ENCODE results near the gene PIAS3. TPM values are rescaled to one million over a fixed set of nuclear protein-coding genes. Genes with fewer than 3 reads are reported as not detected.

The PIAS3 gene
- total and polyA plus RNA-seq, 8 donors, result 8.9 to 26.7 (median 11.2) TPM

DNA sequence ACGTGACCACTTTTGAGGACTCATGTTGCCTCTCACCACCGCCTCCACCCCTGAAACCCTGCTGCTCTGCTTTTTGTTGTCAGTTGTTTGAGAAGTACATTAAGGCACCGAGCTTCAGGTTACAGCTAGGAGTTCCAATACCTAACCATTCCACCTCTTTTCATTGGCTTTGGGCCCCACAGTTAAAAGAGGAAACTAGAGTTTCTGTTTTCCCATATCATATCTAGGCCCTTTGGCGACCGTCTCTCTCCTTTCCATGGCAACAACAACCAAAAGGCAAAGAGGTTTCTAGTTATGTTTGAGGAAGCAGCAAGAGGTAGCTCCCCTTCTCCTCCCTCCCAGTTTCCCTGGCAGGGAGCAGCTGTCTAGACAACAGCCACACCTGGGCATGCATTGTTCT is 20.9 kb upstream of the PIAS3 start:
- peak in 1 of 4 donors; percentile 21 for ATAC-seq
- intact Hi-C loops (cut with DNase I), result no loop called here
- TF ChIP-seq, protein P1, sequence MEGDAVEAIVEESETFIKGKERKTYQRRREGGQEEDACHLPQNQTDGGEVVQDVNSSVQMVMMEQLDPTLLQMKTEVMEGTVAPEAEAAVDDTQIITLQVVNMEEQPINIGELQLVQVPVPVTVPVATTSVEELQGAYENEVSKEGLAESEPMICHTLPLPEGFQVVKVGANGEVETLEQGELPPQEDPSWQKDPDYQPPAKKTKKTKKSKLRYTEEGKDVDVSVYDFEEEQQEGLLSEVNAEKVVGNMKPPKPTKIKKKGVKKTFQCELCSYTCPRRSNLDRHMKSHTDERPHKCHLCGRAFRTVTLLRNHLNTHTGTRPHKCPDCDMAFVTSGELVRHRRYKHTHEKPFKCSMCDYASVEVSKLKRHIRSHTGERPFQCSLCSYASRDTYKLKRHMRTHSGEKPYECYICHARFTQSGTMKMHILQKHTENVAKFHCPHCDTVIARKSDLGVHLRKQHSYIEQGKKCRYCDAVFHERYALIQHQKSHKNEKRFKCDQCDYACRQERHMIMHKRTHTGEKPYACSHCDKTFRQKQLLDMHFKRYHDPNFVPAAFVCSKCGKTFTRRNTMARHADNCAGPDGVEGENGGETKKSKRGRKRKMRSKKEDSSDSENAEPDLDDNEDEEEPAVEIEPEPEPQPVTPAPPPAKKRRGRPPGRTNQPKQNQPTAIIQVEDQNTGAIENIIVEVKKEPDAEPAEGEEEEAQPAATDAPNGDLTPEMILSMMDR (IDR thresholded peaks at IDR 0.05), result no peak
- Histone ChIP-seq H3K4me3 (no peak overlapping the region), H3K27ac (no peak overlapping the region), H3K36me3 (no peaks in the 10 kb centered on the region), H3K4me1 (no peaks in the 10 kb centered on the region), H3K9me3 (no peaks in the 10 kb centered on the region), H3K27me3 (no peaks in the 10 kb centered on the region)
- 51 to 58% methylated on average over 5 of the region's 5 CpGs for WGBS, 2 donors
- no peak for DNase-seq
- no peak for FAIRE-seq

DNA sequence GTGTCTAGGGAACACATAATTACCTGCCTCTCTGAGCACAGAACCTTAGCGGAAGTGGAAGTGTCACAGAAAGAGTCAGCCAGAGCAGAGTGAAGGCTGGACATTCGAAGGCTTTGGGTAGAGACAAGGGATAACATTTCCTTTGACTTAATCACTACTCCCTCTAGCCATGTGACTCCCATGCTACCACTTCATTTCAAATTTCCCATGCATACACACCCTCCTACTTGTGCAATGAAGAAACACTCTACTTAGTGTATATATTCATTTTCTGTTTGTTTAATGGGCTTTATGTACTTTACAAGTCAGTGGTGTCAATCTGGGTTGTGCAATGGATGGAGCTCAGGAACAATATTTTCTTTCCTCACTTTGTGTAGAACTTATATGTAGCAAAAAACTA is 19.8 kb upstream of the PIAS3 start:
- WGBS, 2 donors, result 66 to 80% methylated on average over 2 of the region's 2 CpGs
- FAIRE-seq (no peak), ATAC-seq (no peak)

DNA sequence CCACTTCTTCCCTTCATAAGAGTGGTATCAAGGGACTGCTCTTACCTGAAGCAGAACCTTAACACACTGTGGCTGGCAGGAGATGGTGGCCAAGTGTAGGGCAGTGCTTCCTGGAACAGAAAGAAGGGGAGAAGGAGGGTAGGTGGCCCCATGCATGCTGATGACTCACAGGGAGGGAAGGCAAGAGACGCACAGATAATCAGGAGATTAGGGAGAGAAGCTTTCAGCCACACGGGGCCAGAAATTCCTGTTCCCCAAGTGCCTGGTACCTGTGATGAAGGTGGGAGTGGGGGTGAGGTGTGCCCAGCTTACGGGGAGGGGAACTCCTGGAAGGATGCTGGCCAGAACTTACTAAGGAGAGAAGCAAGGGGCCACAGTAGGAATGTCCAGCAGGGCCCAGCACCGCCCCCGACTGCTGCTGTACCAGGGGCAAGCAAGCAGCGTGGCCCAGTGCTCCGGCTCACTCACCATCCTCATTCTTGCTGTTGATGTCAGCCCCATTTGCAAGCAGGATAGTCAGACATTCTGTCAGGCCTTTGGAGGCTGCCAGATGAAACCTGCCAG is 19.1 kb upstream of the PIAS3 start:
- H3K27ac ChIP-seq, result no peak overlapping the region
- H3K27me3 ChIP-seq, result no peaks in the 10 kb centered on the region
- intact Hi-C loops (cut with DNase I), result no loop called here
- no peak for DNase-seq
- H3K9me3 ChIP-seq, result no peaks in the 10 kb centered on the region
- TF ChIP-seq, protein P1 (IDR thresholded peaks at IDR 0.05), result no peak
- H3K4me1 ChIP-seq, result no peaks in the 10 kb centered on the region
- ATAC-seq, result peak in 2 of 4 donors; percentile 11 to 24
- no peak for FAIRE-seq
- H3K4me3 ChIP-seq, result no peak overlapping the region
- H3K36me3 ChIP-seq, result no peaks in the 10 kb centered on the region
- WGBS, 2 donors, result 76 to 84% methylated on average over 7 of the region's 7 CpGs

More for the DNA sequence above, 19.8 kb upstream of the PIAS3 start:
- TF ChIP-seq, protein P1 (IDR thresholded peaks at IDR 0.05), result no peak
- H3K4me1 ChIP-seq, result no peaks in the 10 kb centered on the region
- no peak overlapping the region for H3K27ac ChIP-seq
- H3K27me3 ChIP-seq, result no peaks in the 10 kb centered on the region
- intact Hi-C loops (cut with DNase I), result no loop called here
- DNase-seq, result no peak
- H3K36me3 ChIP-seq, result no peaks in the 10 kb centered on the region
- no peak overlapping the region for H3K4me3 ChIP-seq
- H3K9me3 ChIP-seq, result no peaks in the 10 kb centered on the region

DNA sequence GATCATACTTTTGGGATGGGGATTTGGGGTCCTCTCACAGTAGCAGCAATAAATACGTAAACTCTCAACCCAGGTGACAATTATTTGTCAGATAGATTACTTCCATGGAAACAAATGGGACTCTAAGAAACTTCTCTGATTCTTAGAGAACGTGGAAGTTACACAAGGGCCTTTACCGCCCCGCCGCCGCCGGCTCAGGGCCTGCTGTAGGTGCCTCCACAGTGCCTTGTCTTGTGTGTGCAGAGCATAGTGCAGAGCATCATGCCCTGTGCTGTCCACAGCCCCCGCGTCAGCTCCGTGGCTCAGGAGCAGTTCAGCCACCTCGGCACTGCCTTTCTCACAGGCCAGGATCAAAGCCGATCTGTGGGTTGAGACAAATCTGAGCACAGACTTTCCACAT is 15.8 kb upstream of the PIAS3 start:
- WGBS, 2 donors, result 88 to 96% methylated on average over 12 of the region's 12 CpGs
- DNase-seq, result no peak
- H3K27me3 ChIP-seq, result no peaks in the 10 kb centered on the region
- no peak for FAIRE-seq
- no peaks in the 10 kb centered on the region for H3K9me3 ChIP-seq
- no peaks in the 10 kb centered on the region for H3K36me3 ChIP-seq
- no peak overlapping the region for H3K27ac ChIP-seq
- ATAC-seq, result no peak
- no peaks in the 10 kb centered on the region for H3K4me1 ChIP-seq
- TF ChIP-seq, protein P1 (IDR thresholded peaks at IDR 0.05), result no peak
- intact Hi-C loops (cut with DNase I), result no loop called here
- H3K4me3 ChIP-seq, result no peak overlapping the region
